HepG2 (cell line): ENCODE data around the gene HSD17B8. TPM values are rescaled to one million over a fixed set of nuclear protein-coding genes. Genes with fewer than 3 reads are reported as not detected.
A peak's percentile ranks its signal among the peaks of the same experiment; 100 is the strongest.

Experiments
- BRD4 ChIP-seq: sonication (generic); formaldehyde crosslinking; IDR thresholded peaks from 2 replicates; pipeline ENCODE4 v1.4.0; 2020; ENCODE audit warnings: missing genetic modification reagents
- CHD4 ChIP-seq: fragments of 200-600 bp; sonication (generic); IDR thresholded peaks from 2 replicates; pipeline ENCODE4 v1.7.0; 2017; ENCODE audit warnings: mild to moderate bottlenecking, low read length, borderline replicate concordance
- ETV5 ChIP-seq: IDR thresholded peaks from 2 replicates; pipeline ENCODE4 v1.6.1; 2018; ENCODE audit warnings: missing biosample characterization, missing genetic modification reagents, inconsistent platforms, borderline replicate concordance
- HMGXB3 ChIP-seq: sonication (generic); formaldehyde crosslinking; IDR thresholded peaks from 2 replicates; pipeline ENCODE4 v1.4.0; 2020; ENCODE audit warnings: missing genetic modification reagents, borderline replicate concordance
- HNRNPK ChIP-seq: fragments of 200-400 bp; formaldehyde crosslinking; IDR thresholded peaks from 2 replicates; pipeline ENCODE4 v1.6.1; 2018; ENCODE audit warnings: low read length, low read depth, moderate library complexity, mild to moderate bottlenecking; ENCODE audit not compliant: poor library complexity, severe bottlenecking
- MED8 ChIP-seq: sonication (generic); formaldehyde crosslinking; IDR thresholded peaks from 2 replicates; pipeline ENCODE4 v1.8.1; 2023; ENCODE audit warnings: mild to moderate bottlenecking, missing genetic modification reagents; ENCODE audit not compliant: insufficient replicate concordance
- NR1H2 ChIP-seq: sonication (generic); formaldehyde crosslinking; IDR thresholded peaks from 2 replicates; pipeline ENCODE4 v1.8.1; 2022; ENCODE audit warnings: low read depth, missing genetic modification reagents, borderline replicate concordance
- THAP11 ChIP-seq: IDR thresholded peaks from 2 replicates; pipeline ENCODE4 v1.6.1; 2016; ENCODE audit warnings: missing biosample characterization, missing genetic modification reagents
- ZBTB7B ChIP-seq: sonication (generic); formaldehyde crosslinking; IDR thresholded peaks from 2 replicates; pipeline ENCODE4 v1.4.0; 2020; ENCODE audit warnings: missing genetic modification reagents
- ZFP1 ChIP-seq: IDR thresholded peaks from 2 replicates; pipeline ENCODE4 v1.6.1; 2016
- ZNF234 ChIP-seq: sonication (generic); formaldehyde crosslinking; conservative IDR thresholded peaks from 2 replicates; pipeline ENCODE4 v1.5.1; 2020; ENCODE audit warnings: mild to moderate bottlenecking, missing genetic modification reagents
- ZNF318 ChIP-seq: sonication (generic); formaldehyde crosslinking; IDR thresholded peaks from 2 replicates; pipeline ENCODE4 v1.4.0; 2020; ENCODE audit warnings: mild to moderate bottlenecking, missing genetic modification reagents
- ZNF441 ChIP-seq: sonication (generic); formaldehyde crosslinking; IDR thresholded peaks from 2 replicates; pipeline ENCODE4 v1.7.0; 2021; ENCODE audit warnings: missing genetic modification reagents, borderline replicate concordance
- ZNF670 ChIP-seq: sonication (generic); formaldehyde crosslinking; IDR thresholded peaks from 2 replicates; pipeline ENCODE4 v1.8.0; 2022; ENCODE audit warnings: mild to moderate bottlenecking, missing genetic modification reagents, borderline replicate concordance
- ZNF768 ChIP-seq: sonication (generic); formaldehyde crosslinking; IDR thresholded peaks from 2 replicates; pipeline ENCODE4 v1.4.0; 2020; ENCODE audit warnings: missing genetic modification reagents
- polyA plus RNA-seq, 8 experiments: library from polyadenylated mRNA; depleted of rRNA in 3 of 8; stranded (reverse) in 7 of 8; unstranded in 1 of 8; fragments of >200 nt; fragmentation: Illumina TruSeq in 4 of 8; extraction: Trizol in 4 of 8; gene quantifications; 2 replicates each; pipeline versions ENCODE4 v1.2.1 to v1.2.3, GENCODE V29; 2011 to 2016; ENCODE audit warnings: low read depth in 4 of 8, missing spikeins in 1 of 8, mixed read lengths in 1 of 8; ENCODE audit not compliant: insufficient read depth in 1 of 8
- total RNA-seq, 5 experiments: library from RNA; depleted of rRNA; stranded (reverse); fragments of >200 nt; fragmentation: Illumina TruSeq; extraction: Trizol; gene quantifications; 2 replicates each; pipeline ENCODE4 v1.2.3, GENCODE V29; 2016; ENCODE audit warnings: low read depth in 1 of 5

Gene HSD17B8
- total and polyA plus RNA-seq, 2 of the 13 experiments (the other 11 are each of a cell fraction or from before 2014, with no cell fraction given), result 12.6 to 20.1 TPM

- TF ChIP-seq ZNF441 (peak; percentile 89; the same call in 1 of the 2 replicates), THAP11 (CRISPR knock-in tag) (peak; percentile 68), ZNF234 (CRISPR knock-in tag) (0 out of 2 replicates have a peak, but pooled peaks have one; percentile 45), ZFP1 (CRISPR knock-in tag) (no peak), MED8 (no peak), HMGXB3 (CRISPR knock-in tag) (peak; percentile 69; the same call in 1 of the 2 replicates), ZNF768 (peak; percentile 32; the same call in 1 of the 2 replicates), ZBTB7B (CRISPR knock-in tag) (peak; percentile 43), ZNF670 (CRISPR knock-in tag) (no peak; the same call in 1 of the 2 replicates), NR1H2 (CRISPR knock-in tag) (no peak), BRD4 (CRISPR knock-in tag) (peak; percentile 67; the same call in 1 of the 2 replicates), CHD4 (no peak), ZNF318 (CRISPR knock-in tag) (peak; percentile 75; the same call in 1 of the 2 replicates), ETV5 (peak; percentile 45; the same call in 1 of the 2 replicates), HNRNPK (peak; percentile 15)
These were observed at the start of gene HSD17B8 (continued) for GRCh38 chr6:33204415-33205190.
